K562 (cell line): ENCODE results near the gene ABCC5. TPM values are rescaled to one million over a fixed set of nuclear protein-coding genes. Genes with fewer than 3 reads are reported as not detected.

Experiments
- AFF1 ChIP-seq, 2 experiments: fragments of 450-650 bp; IDR thresholded peaks; 2 replicates each; pipeline ENCODE4 v1.6.1; 2018; ENCODE audit warnings: mild to moderate bottlenecking in 2 of 2, low read depth in 1 of 2; ENCODE audit not compliant: partially characterized antibody in 2 of 2
- ARNT ChIP-seq, 2 experiments: fragments of 450-650 bp; IDR thresholded peaks; 2 replicates each; pipeline ENCODE4 v1.6.1; 2016; ENCODE audit warnings: mild to moderate bottlenecking in 1 of 2
- ASH1L ChIP-seq: fragments of 450-650 bp; IDR thresholded peaks from 2 replicates; pipeline ENCODE4 v1.6.1; 2018; ENCODE audit warnings: borderline replicate concordance, mild to moderate bottlenecking, low read depth; ENCODE audit not compliant: partially characterized antibody
- CCNT2 ChIP-seq: IDR thresholded peaks from 2 replicates; pipeline ENCODE4 v1.6.1; 2011; ENCODE audit warnings: borderline replicate concordance, low read depth, mild to moderate bottlenecking, moderate library complexity, mixed read lengths, low read length; ENCODE audit not compliant: insufficient read length; ENCODE audit errors: extremely low read depth
- EP300 ChIP-seq: IDR thresholded peaks from 2 replicates; pipeline ENCODE4 v1.6.1; 2012; ENCODE audit warnings: low read length, improper control_type of control experiment
- ETV5 ChIP-seq: sonication (generic); formaldehyde crosslinking; IDR thresholded peaks from 2 replicates; pipeline ENCODE4 v1.4.0; 2020; ENCODE audit warnings: low read depth, mild to moderate bottlenecking, missing genetic modification reagents
- JUN ChIP-seq, 2 experiments: sonication (generic) in 1 of 2; formaldehyde crosslinking in 1 of 2; IDR thresholded peaks; 2 replicates each; pipeline versions ENCODE4 v1.6.1 to v1.8.0; 2012 to 2022; ENCODE audit warnings: borderline replicate concordance in 2 of 2, mild to moderate bottlenecking in 2 of 2, improper control_type of control experiment in 1 of 2, low read depth in 1 of 2, low read length in 1 of 2, missing genetic modification reagents in 1 of 2
- KDM4B ChIP-seq, 2 experiments: fragments of 450-650 bp in 1 of 2; sonication (generic) in 1 of 2; IDR thresholded peaks; 2 replicates each; pipeline ENCODE4 v1.6.1; 2016 to 2017; ENCODE audit warnings: borderline replicate concordance in 2 of 2, antibody characterized with exemption in 1 of 2, low read depth in 1 of 2, mild to moderate bottlenecking in 1 of 2
- KLF1 ChIP-seq: fragments of 450-650 bp; IDR thresholded peaks from 2 replicates; pipeline ENCODE4 v1.6.1; 2016; ENCODE audit warnings: missing genetic modification characterization, missing compliant biosample characterization
- MCM7 ChIP-seq, 2 experiments: fragments of 450-650 bp; IDR thresholded peaks; 2 replicates each; pipeline ENCODE4 v1.6.1; 2016 to 2018
- MEIS2 ChIP-seq: fragments of 450-650 bp; IDR thresholded peaks from 2 replicates; pipeline ENCODE4 v1.6.1; 2014; ENCODE audit warnings: mild to moderate bottlenecking; ENCODE audit not compliant: partially characterized antibody
- NEUROD1 ChIP-seq: fragments of 150-350 bp; IDR thresholded peaks from 2 replicates; pipeline ENCODE4 v1.6.1; 2014; ENCODE audit warnings: borderline replicate concordance, low read length, low read depth; ENCODE audit not compliant: partially characterized antibody
- NKRF ChIP-seq: fragments of 450-650 bp; IDR thresholded peaks from 2 replicates; pipeline ENCODE4 v1.6.1; 2016; ENCODE audit warnings: borderline replicate concordance
- NR1H2 ChIP-seq: sonication (generic); formaldehyde crosslinking; IDR thresholded peaks from 2 replicates; pipeline ENCODE4 v1.4.0; 2020; ENCODE audit warnings: mild to moderate bottlenecking, missing genetic modification reagents
- RAD51 ChIP-seq: fragments of 450-650 bp; IDR thresholded peaks from 2 replicates; pipeline ENCODE4 v1.7.1; 2016; ENCODE audit warnings: low read depth, mild to moderate bottlenecking, borderline replicate concordance
- STAT6 ChIP-seq: sonication (generic); formaldehyde crosslinking; IDR thresholded peaks from 2 replicates; pipeline ENCODE4 v1.8.1; 2023; ENCODE audit warnings: mild to moderate bottlenecking, missing genetic modification reagents
- TOE1 ChIP-seq, 2 experiments: fragments of 450-650 bp in 1 of 2; sonication (generic) in 1 of 2; formaldehyde crosslinking in 1 of 2; IDR thresholded peaks; 2 replicates each; pipeline versions ENCODE4 v1.7.1 to v1.8.0; 2016 to 2022; ENCODE audit warnings: borderline replicate concordance in 2 of 2, mild to moderate bottlenecking in 2 of 2, antibody characterized with exemption in 1 of 2, inconsistent platforms in 1 of 2, low read depth in 1 of 2, missing genetic modification reagents in 1 of 2, moderate library complexity in 1 of 2
- ZNF146 ChIP-seq: IDR thresholded peaks from one replicate; pipeline ENCODE4 v1.6.1; 2018; ENCODE audit warnings: missing compliant biosample characterization; ENCODE audit not compliant: unreplicated experiment
- polyA plus RNA-seq, 8 experiments: library from polyadenylated mRNA; depleted of rRNA in 4 of 8; stranded (reverse) in 5 of 8; unstranded in 3 of 8; fragments of >200 nt; fragmentation: Nextera tagmentation in 2 of 8; fragmentation: Illumina TruSeq in 1 of 8; extraction: Ambion mirVana in 2 of 8; extraction: Trizol in 1 of 8; gene quantifications; 2 replicates each; pipeline versions ENCODE4 v1.2.1 to v1.2.3, GENCODE V29; 2011 to 2014; ENCODE audit warnings: inconsistent platforms in 1 of 8, missing spikeins in 1 of 8
- total RNA-seq, 7 experiments: library from RNA; depleted of rRNA in 6 of 7; stranded (reverse); fragments of >200 nt in 6 of 7; fragmentation: Illumina TruSeq in 2 of 7; extraction: Trizol in 2 of 7; gene quantifications; 2 replicates each; pipeline versions ENCODE4 v1.2.1 to v1.2.3, GENCODE V29; 2011 to 2021; ENCODE audit warnings: low replicate concordance in 1 of 7

ABCC5 gene
- total and polyA plus RNA-seq, 9 of the 15 experiments (the other 6 are each of a cell fraction or from before 2014, with no cell fraction given) = 22.0 to 53.0 (median 41.9) TPM

GRCh38 chr3:183988216-183988790 is 29.4 kb downstream of the ABCC5 start (continued):
- TF ChIP-seq STAT6 (CRISPR knock-in tag) = no peak
- TF ChIP-seq NR1H2 (CRISPR knock-in tag) = no peak
- TF ChIP-seq CCNT2 = no peak
- 0 out of 2 replicates have a peak, but pooled peaks have one; percentile 21 for TF ChIP-seq RAD51
- TF ChIP-seq TOE1 (IDR thresholded peaks at IDR 0.05; ENCODE audit: borderline replicate concordance) = peak; percentile 63; the same call in 1 of the 2 replicates
- no peak for TF ChIP-seq TOE1 (CRISPR knock-in tag; IDR thresholded peaks at IDR 0.05; ENCODE audit: borderline replicate concordance, low read depth)
- peak; percentile 59; the same call in 1 of the 2 replicates for TF ChIP-seq ETV5
- TF ChIP-seq KDM4B (IDR thresholded peaks at IDR 0.05; ENCODE audit: borderline replicate concordance in 2 of 2, low read depth in 1 of 2) = no peak
- TF ChIP-seq AFF1 (IDR thresholded peaks at IDR 0.05; ENCODE audit: low read depth in 1 of 2, partially characterized antibody in 2 of 2) = peak; percentile 44 to 79
- peak; percentile 42 to 85; a peak in 2 of 4 replicates for TF ChIP-seq ARNT (IDR thresholded peaks at IDR 0.05)
- TF ChIP-seq ZNF146 = no peak
- peak; percentile 71 for TF ChIP-seq MEIS2
- no peak for TF ChIP-seq ASH1L
- TF ChIP-seq NKRF = no peak
- TF ChIP-seq NEUROD1 = peak; percentile 68
- TF ChIP-seq KLF1 (tag) = no peak
- TF ChIP-seq JUN (IDR thresholded peaks at IDR 0.05; ENCODE audit: borderline replicate concordance, low read depth, low read length) = no peak
- TF ChIP-seq JUN (CRISPR knock-in tag; IDR thresholded peaks at IDR 0.05; ENCODE audit: borderline replicate concordance) = no peak
- no peak for TF ChIP-seq MCM7 (IDR thresholded peaks at IDR 0.05)
- TF ChIP-seq EP300 = peak; percentile 71
